ENCODE data around the gene KDM1B.

DNA sequence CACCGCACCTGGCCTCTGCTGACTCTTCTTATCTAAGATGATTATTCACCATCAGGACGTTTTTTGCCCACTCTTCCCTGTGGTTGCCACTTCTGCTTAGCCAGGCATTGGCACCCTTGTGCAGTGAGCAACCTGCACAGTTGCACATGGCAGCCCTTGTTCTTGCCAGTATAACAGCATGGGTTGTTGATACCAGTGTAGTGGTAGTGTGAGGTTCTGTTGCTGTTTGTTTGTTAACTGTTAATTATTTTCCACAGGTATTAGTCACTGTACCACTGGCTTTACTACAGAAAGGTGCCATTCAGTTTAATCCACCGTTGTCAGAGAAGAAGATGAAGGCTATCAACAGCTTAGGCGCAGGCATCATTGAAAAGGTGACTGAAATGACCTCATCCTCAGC is 57.0 kb downstream of the KDM1B start:
- no peak for TF ChIP-seq BCL11B (tag by site-specific recombination; IDR thresholded peaks at IDR 0.05; ENCODE audit: low read depth)
- TF ChIP-seq ZNF335 (tag by site-specific recombination; conservative IDR thresholded peaks at IDR 0.05) = no peak
- TF ChIP-seq, protein P1, sequence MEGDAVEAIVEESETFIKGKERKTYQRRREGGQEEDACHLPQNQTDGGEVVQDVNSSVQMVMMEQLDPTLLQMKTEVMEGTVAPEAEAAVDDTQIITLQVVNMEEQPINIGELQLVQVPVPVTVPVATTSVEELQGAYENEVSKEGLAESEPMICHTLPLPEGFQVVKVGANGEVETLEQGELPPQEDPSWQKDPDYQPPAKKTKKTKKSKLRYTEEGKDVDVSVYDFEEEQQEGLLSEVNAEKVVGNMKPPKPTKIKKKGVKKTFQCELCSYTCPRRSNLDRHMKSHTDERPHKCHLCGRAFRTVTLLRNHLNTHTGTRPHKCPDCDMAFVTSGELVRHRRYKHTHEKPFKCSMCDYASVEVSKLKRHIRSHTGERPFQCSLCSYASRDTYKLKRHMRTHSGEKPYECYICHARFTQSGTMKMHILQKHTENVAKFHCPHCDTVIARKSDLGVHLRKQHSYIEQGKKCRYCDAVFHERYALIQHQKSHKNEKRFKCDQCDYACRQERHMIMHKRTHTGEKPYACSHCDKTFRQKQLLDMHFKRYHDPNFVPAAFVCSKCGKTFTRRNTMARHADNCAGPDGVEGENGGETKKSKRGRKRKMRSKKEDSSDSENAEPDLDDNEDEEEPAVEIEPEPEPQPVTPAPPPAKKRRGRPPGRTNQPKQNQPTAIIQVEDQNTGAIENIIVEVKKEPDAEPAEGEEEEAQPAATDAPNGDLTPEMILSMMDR (tag by site-specific recombination; IDR thresholded peaks at IDR 0.05) = no peak
- TF ChIP-seq ZNF324 (tag by site-specific recombination; IDR thresholded peaks at IDR 0.05) = no peak
- TF ChIP-seq, protein P2, sequence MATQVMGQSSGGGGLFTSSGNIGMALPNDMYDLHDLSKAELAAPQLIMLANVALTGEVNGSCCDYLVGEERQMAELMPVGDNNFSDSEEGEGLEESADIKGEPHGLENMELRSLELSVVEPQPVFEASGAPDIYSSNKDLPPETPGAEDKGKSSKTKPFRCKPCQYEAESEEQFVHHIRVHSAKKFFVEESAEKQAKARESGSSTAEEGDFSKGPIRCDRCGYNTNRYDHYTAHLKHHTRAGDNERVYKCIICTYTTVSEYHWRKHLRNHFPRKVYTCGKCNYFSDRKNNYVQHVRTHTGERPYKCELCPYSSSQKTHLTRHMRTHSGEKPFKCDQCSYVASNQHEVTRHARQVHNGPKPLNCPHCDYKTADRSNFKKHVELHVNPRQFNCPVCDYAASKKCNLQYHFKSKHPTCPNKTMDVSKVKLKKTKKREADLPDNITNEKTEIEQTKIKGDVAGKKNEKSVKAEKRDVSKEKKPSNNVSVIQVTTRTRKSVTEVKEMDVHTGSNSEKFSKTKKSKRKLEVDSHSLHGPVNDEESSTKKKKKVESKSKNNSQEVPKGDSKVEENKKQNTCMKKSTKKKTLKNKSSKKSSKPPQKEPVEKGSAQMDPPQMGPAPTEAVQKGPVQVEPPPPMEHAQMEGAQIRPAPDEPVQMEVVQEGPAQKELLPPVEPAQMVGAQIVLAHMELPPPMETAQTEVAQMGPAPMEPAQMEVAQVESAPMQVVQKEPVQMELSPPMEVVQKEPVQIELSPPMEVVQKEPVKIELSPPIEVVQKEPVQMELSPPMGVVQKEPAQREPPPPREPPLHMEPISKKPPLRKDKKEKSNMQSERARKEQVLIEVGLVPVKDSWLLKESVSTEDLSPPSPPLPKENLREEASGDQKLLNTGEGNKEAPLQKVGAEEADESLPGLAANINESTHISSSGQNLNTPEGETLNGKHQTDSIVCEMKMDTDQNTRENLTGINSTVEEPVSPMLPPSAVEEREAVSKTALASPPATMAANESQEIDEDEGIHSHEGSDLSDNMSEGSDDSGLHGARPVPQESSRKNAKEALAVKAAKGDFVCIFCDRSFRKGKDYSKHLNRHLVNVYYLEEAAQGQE (tag by site-specific recombination; IDR thresholded peaks at IDR 0.05) = no peak
- TF ChIP-seq ZNF37A (tag by site-specific recombination; IDR thresholded peaks at IDR 0.05) = no peak
- TF ChIP-seq HOXA7 (CRISPR knock-in tag; IDR thresholded peaks at IDR 0.05; ENCODE audit: borderline replicate concordance) = no peak
- no peak for TF ChIP-seq ZNF24 (tag by site-specific recombination; IDR thresholded peaks at IDR 0.05)
- no peak for TF ChIP-seq ZNF248 (tag by site-specific recombination; IDR thresholded peaks at IDR 0.05)
